ENCODE measurements around the gene BHMT. TPM values are rescaled to one million over a fixed set of nuclear protein-coding genes. Genes with fewer than 3 reads are reported as not detected.

BHMT gene, protein sequence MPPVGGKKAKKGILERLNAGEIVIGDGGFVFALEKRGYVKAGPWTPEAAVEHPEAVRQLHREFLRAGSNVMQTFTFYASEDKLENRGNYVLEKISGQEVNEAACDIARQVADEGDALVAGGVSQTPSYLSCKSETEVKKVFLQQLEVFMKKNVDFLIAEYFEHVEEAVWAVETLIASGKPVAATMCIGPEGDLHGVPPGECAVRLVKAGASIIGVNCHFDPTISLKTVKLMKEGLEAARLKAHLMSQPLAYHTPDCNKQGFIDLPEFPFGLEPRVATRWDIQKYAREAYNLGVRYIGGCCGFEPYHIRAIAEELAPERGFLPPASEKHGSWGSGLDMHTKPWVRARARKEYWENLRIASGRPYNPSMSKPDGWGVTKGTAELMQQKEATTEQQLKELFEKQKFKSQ
- total RNA-seq, result not detected
- long read RNA-seq, result 0 reads

DNA sequence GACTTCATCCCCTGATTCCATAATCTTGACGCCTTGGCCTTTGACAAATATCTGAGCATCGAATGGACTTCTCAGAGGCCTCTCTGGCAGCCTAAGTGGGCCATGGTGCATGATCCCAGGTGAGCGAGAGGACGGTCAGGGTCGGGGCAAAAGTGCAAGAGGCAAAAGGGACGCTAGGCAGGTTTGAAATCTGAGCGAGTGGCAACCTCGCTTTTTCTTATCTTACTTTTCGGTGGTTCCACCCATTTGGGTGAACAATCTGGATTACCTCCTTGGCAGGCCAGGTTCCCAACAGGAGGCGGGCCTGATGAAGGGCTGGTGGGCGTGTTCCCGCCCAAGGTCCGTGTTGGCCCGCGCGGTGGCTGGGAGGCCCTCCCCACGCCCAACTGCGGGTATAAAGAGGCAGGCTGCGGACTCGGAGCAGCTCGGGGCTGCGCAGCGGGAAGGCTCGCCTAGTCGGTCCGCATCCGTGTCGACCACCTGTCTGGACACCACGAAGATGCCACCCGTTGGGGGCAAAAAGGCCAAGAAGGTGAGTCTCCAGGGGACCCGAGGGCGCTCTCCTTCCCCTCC is at the start of gene BHMT:
TSS of gene BHMT (plus strand) at position 423 of the 573 bp plus-strand sequence. CDS start at position 500, 77 bp downstream.
- peaks cover 96% of the 10 kb centered on the region for H3K27me3 ChIP-seq (ENCODE audit: low read depth)
- peak within 1 kb of the TSS; percentile 40 for H3K4me3 ChIP-seq
- intact Hi-C loops (cut with micrococcal nuclease), result loop anchor here (5.0 kb wide), 1 partner anchor 84 kb away; no protein-coding TSS in a partner anchor
- H3K9me3 ChIP-seq (replicated peaks), result no peaks in the 10 kb centered on the region
- H3K36me3 ChIP-seq, result no peaks in the 10 kb centered on the region
- H3K27ac ChIP-seq (replicated peaks), result no peak within 1 kb of the TSS
- DNase-seq, result no peak
- H3K4me1 ChIP-seq, result peaks cover 18% of the 10 kb centered on the region
- TF ChIP-seq, protein P1, sequence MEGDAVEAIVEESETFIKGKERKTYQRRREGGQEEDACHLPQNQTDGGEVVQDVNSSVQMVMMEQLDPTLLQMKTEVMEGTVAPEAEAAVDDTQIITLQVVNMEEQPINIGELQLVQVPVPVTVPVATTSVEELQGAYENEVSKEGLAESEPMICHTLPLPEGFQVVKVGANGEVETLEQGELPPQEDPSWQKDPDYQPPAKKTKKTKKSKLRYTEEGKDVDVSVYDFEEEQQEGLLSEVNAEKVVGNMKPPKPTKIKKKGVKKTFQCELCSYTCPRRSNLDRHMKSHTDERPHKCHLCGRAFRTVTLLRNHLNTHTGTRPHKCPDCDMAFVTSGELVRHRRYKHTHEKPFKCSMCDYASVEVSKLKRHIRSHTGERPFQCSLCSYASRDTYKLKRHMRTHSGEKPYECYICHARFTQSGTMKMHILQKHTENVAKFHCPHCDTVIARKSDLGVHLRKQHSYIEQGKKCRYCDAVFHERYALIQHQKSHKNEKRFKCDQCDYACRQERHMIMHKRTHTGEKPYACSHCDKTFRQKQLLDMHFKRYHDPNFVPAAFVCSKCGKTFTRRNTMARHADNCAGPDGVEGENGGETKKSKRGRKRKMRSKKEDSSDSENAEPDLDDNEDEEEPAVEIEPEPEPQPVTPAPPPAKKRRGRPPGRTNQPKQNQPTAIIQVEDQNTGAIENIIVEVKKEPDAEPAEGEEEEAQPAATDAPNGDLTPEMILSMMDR (IDR thresholded peaks at IDR 0.05; ENCODE audit: borderline replicate concordance), result no peak

DNA sequence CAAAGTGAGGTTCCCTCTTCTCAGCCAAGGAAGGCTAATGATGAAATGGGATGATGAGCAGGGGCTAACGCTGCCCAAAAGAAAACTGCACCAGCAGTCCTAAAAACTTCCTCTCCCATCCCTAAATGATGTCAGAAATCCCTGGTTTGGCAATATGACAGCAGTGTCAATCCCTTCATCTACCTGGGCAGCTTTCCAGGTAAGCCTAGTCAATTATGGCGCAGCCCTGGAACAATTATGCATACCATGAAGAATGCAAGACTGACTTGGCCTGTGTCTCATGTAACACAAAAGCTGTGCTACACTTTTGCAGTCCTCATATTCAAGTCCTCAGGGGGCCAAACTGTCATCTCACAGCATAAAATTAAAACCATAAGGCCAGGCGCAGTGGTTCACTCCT is 49.2 kb upstream of the BHMT start:
- Histone ChIP-seq H3K27ac (replicated peaks) (no peak overlapping the region), H3K4me3 (no peak overlapping the region), H3K27me3 (ENCODE audit: low read depth) (no peaks in the 10 kb centered on the region), H3K9me3 (replicated peaks) (no peaks in the 10 kb centered on the region), H3K4me1 (no peaks in the 10 kb centered on the region), H3K36me3 (no peaks in the 10 kb centered on the region)
- TF ChIP-seq, protein P1 (IDR thresholded peaks at IDR 0.05; ENCODE audit: borderline replicate concordance), result no peak
- intact Hi-C loops (cut with micrococcal nuclease), result no loop called here
- no peak for DNase-seq

DNA sequence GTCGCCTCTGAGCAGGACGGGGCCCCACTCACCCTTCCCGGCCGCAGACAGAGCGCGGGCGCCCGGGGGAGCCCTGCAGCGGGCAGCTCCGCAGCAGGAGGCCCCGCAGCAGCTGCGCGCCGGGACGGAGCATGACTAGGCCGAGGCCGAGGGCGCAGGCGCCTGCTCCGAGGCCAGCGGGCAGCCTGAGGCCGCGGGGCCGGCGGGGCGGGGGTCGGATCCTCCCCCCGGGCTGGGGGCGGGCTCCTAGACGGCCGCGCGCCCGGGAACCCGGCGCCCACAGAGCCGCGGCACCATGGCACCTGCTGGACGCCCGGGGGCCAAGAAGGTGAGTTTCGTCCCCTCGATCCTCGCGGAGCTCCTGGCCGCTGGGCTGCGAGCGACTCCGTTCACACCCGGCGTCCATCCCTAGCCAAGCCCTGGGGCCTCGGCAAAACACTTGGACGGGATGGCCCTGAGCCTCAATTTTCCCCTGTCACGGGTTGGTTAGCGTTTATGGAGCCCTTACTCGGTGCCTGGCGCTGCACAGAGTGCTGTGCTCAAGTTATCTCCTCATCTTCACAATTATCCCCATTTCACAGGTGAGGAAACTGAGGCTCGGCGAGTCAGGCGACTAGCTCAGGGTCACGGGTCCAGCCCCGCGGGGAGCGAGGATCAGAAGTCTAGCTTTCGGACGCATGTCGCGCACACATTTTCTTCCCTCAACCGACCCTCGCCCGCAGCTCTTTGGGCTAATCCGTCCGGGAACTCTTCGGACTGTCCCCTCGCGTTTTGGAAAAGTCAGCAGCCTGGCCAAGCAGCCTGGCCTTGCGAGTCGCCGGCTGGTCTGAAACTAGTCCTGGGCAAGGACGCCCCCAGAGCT is 41.9 kb upstream of the BHMT start, which contains the start of the genes BHMT2 and DMGDH:
TSS of gene BHMT2 (plus strand) at position 280 of the 862 bp plus-strand sequence. CDS start at position 296, 16 bp downstream.
TSS of gene DMGDH (minus strand) at position 187 of the 862 bp plus-strand sequence. CDS start at position 133, 54 bp downstream.
- H3K27ac ChIP-seq (replicated peaks), result peak within 1 kb of the TSS; percentile 37
- H3K4me3 ChIP-seq, result peak within 1 kb of the TSS; percentile 65
- TF ChIP-seq, protein P1 (IDR thresholded peaks at IDR 0.05; ENCODE audit: borderline replicate concordance), result no peak
- peaks cover 12% of the 10 kb centered on the region for H3K9me3 ChIP-seq (replicated peaks)
- H3K4me1 ChIP-seq, result peaks cover 7% of the 10 kb centered on the region
- peaks cover 23% of the 10 kb centered on the region for H3K27me3 ChIP-seq (ENCODE audit: low read depth)
- peak; percentile 34 for DNase-seq
- intact Hi-C loops (cut with micrococcal nuclease), result no loop called here
- no peaks in the 10 kb centered on the region for H3K36me3 ChIP-seq

DNA sequence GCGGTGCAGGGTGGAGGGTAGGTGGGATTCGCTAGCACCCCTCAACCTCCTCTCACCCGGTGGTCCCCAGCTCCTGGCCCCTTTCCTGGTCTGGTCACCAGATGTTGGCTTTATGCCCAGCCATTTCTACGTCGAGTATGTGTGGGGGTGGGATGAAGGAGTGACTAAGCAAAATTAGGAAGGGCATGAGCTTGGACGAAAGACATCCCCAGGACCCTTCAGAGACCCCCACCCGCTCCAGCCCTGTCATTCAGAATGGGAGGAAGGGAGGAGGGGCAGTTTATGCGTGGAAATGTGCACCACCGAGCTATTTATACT is 41.3 kb upstream of the BHMT start:
- Histone ChIP-seq H3K36me3 (no peaks in the 10 kb centered on the region), H3K4me3 (peak overlapping the region; percentile 65), H3K9me3 (replicated peaks) (peaks cover 12% of the 10 kb centered on the region), H3K27me3 (ENCODE audit: low read depth) (peaks cover 23% of the 10 kb centered on the region), H3K4me1 (peaks cover 7% of the 10 kb centered on the region), H3K27ac (replicated peaks) (peak overlapping the region; percentile 37)
- TF ChIP-seq, protein P1 (IDR thresholded peaks at IDR 0.05; ENCODE audit: borderline replicate concordance), result no peak
- no peak for DNase-seq
- intact Hi-C loops (cut with micrococcal nuclease), result no loop called here

DNA sequence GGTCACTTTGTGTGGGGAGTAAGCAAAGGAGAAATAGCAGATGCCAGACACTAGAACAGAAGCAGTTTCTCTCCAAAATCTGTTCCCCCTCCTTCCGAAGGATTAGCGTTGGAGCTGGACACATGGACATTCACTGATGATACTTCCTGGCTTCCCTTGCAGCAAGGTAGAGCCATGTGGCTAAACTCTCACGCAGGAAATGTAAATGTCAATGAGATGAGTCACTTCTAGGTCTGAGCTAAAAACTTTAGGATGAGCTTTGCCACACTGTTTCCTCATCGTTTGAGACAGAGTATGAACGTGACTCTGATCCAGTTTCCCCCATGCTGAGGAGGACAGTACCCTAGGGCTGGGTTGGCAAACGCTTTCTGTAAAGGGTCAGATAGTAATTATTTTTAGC is 37.0 kb upstream of the BHMT start:
- peaks cover 12% of the 10 kb centered on the region for H3K9me3 ChIP-seq (replicated peaks)
- H3K4me1 ChIP-seq, result peaks cover 16% of the 10 kb centered on the region
- no peak overlapping the region for H3K27ac ChIP-seq (replicated peaks)
- intact Hi-C loops (cut with micrococcal nuclease), result no loop called here
- H3K4me3 ChIP-seq, result no peak overlapping the region
- TF ChIP-seq, protein P1 (IDR thresholded peaks at IDR 0.05; ENCODE audit: borderline replicate concordance), result no peak
- DNase-seq, result no peak
- peaks cover 9% of the 10 kb centered on the region for H3K27me3 ChIP-seq (ENCODE audit: low read depth)
- H3K36me3 ChIP-seq, result no peaks in the 10 kb centered on the region
